ENCODE measurements around the gene NSRP1. TPM values are rescaled to one million over a fixed set of nuclear protein-coding genes. Genes with fewer than 3 reads are reported as not detected.

Gene NSRP1
- total RNA-seq, 4 donors from 2014 or later, result 18.7 to 33.5 (median 22.8) TPM

GRCh38 chr17:30219315-30219714 is 102.7 kb downstream of the NSRP1 start:
- DNase-seq (ENCODE audit: low spot score in 2 of 2), result no peak
- TF ChIP-seq POLR2A (IDR thresholded peaks at IDR 0.05) (no peak), POLR2AphosphoS5 (IDR thresholded peaks at IDR 0.05) (no peak)
- TF ChIP-seq, protein P1, sequence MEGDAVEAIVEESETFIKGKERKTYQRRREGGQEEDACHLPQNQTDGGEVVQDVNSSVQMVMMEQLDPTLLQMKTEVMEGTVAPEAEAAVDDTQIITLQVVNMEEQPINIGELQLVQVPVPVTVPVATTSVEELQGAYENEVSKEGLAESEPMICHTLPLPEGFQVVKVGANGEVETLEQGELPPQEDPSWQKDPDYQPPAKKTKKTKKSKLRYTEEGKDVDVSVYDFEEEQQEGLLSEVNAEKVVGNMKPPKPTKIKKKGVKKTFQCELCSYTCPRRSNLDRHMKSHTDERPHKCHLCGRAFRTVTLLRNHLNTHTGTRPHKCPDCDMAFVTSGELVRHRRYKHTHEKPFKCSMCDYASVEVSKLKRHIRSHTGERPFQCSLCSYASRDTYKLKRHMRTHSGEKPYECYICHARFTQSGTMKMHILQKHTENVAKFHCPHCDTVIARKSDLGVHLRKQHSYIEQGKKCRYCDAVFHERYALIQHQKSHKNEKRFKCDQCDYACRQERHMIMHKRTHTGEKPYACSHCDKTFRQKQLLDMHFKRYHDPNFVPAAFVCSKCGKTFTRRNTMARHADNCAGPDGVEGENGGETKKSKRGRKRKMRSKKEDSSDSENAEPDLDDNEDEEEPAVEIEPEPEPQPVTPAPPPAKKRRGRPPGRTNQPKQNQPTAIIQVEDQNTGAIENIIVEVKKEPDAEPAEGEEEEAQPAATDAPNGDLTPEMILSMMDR (IDR thresholded peaks at IDR 0.05), result no peak
- Histone ChIP-seq H3K27me3 (no peaks in the 10 kb centered on the region), H3K36me3 (no peaks in the 10 kb centered on the region), H3K27ac (no peak overlapping the region), H3K9me3 (no peaks in the 10 kb centered on the region), H3K4me1 (no peaks in the 10 kb centered on the region), H3K4me3 (no peak overlapping the region)
- 61% methylated on average over 2 of the region's 4 CpGs for WGBS

DNA sequence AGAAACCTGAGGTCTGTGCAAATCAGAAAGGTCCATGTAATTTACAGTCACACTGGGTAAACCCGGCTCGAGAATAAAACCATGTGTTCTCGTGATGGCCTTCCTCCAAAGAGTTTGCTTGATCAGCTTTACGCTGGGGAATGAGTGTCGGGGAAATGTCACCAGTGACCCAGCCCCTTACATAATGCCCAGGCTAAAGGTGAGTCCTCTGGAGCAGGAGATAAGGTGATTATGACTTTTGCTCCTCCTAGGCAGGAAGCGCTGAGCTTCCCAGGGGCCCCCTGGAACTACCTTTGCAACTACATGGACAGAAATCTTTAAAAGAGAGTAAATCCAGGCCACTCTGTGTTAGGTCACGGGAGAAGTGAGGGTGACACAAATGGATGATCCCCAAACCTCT is 103.2 kb downstream of the NSRP1 start:
- Histone ChIP-seq H3K36me3 (no peaks in the 10 kb centered on the region), H3K27me3 (no peaks in the 10 kb centered on the region), H3K4me3 (no peak overlapping the region), H3K27ac (no peak overlapping the region), H3K4me1 (peaks cover 3% of the 10 kb centered on the region), H3K9me3 (no peaks in the 10 kb centered on the region)
- TF ChIP-seq POLR2AphosphoS5 (IDR thresholded peaks at IDR 0.05) (no peak), POLR2A (IDR thresholded peaks at IDR 0.05) (no peak), EP300 (IDR thresholded peaks at IDR 0.05) (no peak)
- TF ChIP-seq, protein P1 (IDR thresholded peaks at IDR 0.05), result no peak
- DNase-seq (ENCODE audit: low spot score in 2 of 2), result no peak
- WGBS, result 73% methylated on average over 7 of the region's 7 CpGs

GRCh38 chr17:30220414-30220813 is 103.8 kb downstream of the NSRP1 start:
- DNase-seq (ENCODE audit: low spot score in 2 of 2), result no peak
- no peaks in the 10 kb centered on the region for H3K27me3 ChIP-seq
- H3K4me3 ChIP-seq, result no peak overlapping the region
- no peak overlapping the region for H3K27ac ChIP-seq
- H3K9me3 ChIP-seq, result no peaks in the 10 kb centered on the region
- 83% methylated on average over 5 of the region's 5 CpGs for WGBS
- H3K4me1 ChIP-seq, result peaks cover 9% of the 10 kb centered on the region
- no peaks in the 10 kb centered on the region for H3K36me3 ChIP-seq
- TF ChIP-seq POLR2AphosphoS5 (IDR thresholded peaks at IDR 0.05) (no peak), POLR2A (IDR thresholded peaks at IDR 0.05) (no peak), EP300 (IDR thresholded peaks at IDR 0.05) (no peak)
- TF ChIP-seq, protein P1 (IDR thresholded peaks at IDR 0.05), result no peak

DNA sequence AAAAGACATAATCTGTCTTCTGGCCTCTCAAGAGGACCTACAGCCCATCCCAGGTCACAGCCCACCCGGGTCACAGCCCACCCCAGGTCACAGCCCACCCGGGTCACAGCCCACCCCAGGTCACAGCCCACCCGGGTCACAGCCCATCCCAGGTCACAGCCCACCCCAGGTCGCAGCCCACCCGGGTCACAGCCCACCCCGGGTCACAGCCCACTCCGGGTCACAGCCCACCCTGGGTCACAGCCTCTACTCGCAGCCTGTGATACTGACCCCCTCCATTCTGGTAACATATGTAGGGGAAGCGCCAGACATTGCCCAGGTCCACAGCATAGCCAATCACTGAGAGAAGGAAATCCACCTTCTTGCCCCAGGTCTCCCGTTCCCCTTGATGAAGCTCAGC is 104.7 kb downstream of the NSRP1 start:
- no peak overlapping the region for H3K4me3 ChIP-seq
- H3K36me3 ChIP-seq, result no peaks in the 10 kb centered on the region
- no peak overlapping the region for H3K27ac ChIP-seq
- no peak for DNase-seq (ENCODE audit: low spot score in 2 of 2)
- peaks cover 17% of the 10 kb centered on the region for H3K4me1 ChIP-seq
- WGBS, result 94% methylated on average over 3 of the region's 10 CpGs
- no peaks in the 10 kb centered on the region for H3K9me3 ChIP-seq
- H3K27me3 ChIP-seq, result no peaks in the 10 kb centered on the region
- no peak for TF ChIP-seq EP300 (IDR thresholded peaks at IDR 0.05)
- TF ChIP-seq POLR2A (IDR thresholded peaks at IDR 0.05), result no peak
- no peak for TF ChIP-seq POLR2AphosphoS5 (IDR thresholded peaks at IDR 0.05)
- TF ChIP-seq, protein P1 (IDR thresholded peaks at IDR 0.05), result no peak

DNA sequence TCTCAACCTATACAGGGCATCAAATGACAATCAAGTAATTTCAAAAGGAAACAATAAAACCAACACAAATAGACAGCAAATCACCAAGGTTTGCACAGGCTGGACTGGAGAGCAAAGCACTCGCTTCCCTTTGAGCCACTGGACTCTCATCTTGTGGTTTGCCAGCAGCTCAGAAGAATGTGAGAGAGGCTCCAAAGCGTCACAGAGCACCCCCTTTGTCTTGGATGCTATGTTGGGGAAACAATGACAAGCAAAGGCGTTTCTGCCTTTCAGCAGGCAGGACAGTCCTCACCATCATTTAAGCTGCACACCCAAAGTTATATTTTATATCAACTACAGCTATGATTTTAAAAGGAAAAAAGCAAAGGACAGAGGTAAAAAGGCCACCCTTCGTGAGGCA is 105.6 kb downstream of the NSRP1 start:
- H3K4me1 ChIP-seq, result peaks cover 22% of the 10 kb centered on the region
- no peak for DNase-seq (ENCODE audit: low spot score in 2 of 2)
- TF ChIP-seq EP300 (IDR thresholded peaks at IDR 0.05) (no peak), POLR2AphosphoS5 (IDR thresholded peaks at IDR 0.05) (no peak), POLR2A (IDR thresholded peaks at IDR 0.05) (no peak)
- TF ChIP-seq, protein P1 (IDR thresholded peaks at IDR 0.05), result no peak
- H3K9me3 ChIP-seq, result no peaks in the 10 kb centered on the region
- H3K36me3 ChIP-seq, result no peaks in the 10 kb centered on the region
- WGBS, result 82% methylated on average over 4 of the region's 4 CpGs
- H3K4me3 ChIP-seq, result no peak overlapping the region
- no peaks in the 10 kb centered on the region for H3K27me3 ChIP-seq
- H3K27ac ChIP-seq, result no peak overlapping the region
